HT1080 (cell line): ENCODE data around the gene SELENOO. TPM values are rescaled to one million over a fixed set of nuclear protein-coding genes. Genes with fewer than 3 reads are reported as not detected.

Experiments used
- DNase-seq: peaks from one replicate; pipeline ENCODE4 v3.0.0-alpha.2; 2015; ENCODE audit warnings: low read depth
- total RNA-seq: library from RNA; depleted of rRNA; stranded (reverse); fragments of >200 nt; shearing (Covaris generic); gene quantifications from 2 replicates; pipeline ENCODE4 v1.2.3, GENCODE V29; 2014

Gene SELENOO
- total RNA-seq, 1 experiment from 2014 or later = 49.1 TPM

- DNase-seq = peak; percentile 72
Observed at GRCh38 chr22:50252082-50253045, 51.6 kb downstream of the SELENOO start.

GRCh38 chr22:50253046-50253915, 52.5 kb downstream of the SELENOO start:
- DNase-seq = no peak

- DNase-seq = no peak
Observed at GRCh38 chr22:50253941-50254340, 53.1 kb downstream of the SELENOO start.

GRCh38 chr22:50255099-50255498, 54.3 kb downstream of the SELENOO start:
- no peak for DNase-seq

- DNase-seq = no peak
Observed at GRCh38 chr22:50255607-50256006, 54.8 kb downstream of the SELENOO start.

GRCh38 chr22:50256258-50256862, 55.5 kb downstream of the SELENOO start:
- DNase-seq = no peak

GRCh38 chr22:50257041-50257440, 56.2 kb downstream of the SELENOO start:
- DNase-seq = no peak

- DNase-seq = no peak
Observed at GRCh38 chr22:50257451-50258360, 56.9 kb downstream of the SELENOO start.

- no peak for DNase-seq
Observed at GRCh38 chr22:50258361-50259292, 57.8 kb downstream of the SELENOO start.

- DNase-seq = no peak
Observed at GRCh38 chr22:50259302-50259701, 58.5 kb downstream of the SELENOO start.

- DNase-seq = no peak
Observed at GRCh38 chr22:50260434-50260800, 59.6 kb downstream of the SELENOO start.

- peak; percentile 42 for DNase-seq
Observed at GRCh38 chr22:50260801-50261614, 60.2 kb downstream of the SELENOO start.

- DNase-seq = no peak
Observed at GRCh38 chr22:50261615-50262459, 61.0 kb downstream of the SELENOO start, which contains the start of gene MAPK12. TSS of gene MAPK12 (minus strand) at chr22:50261683. CDS start at chr22:50261509, 174 bp downstream.

GRCh38 chr22:50262460-50262911, 61.7 kb downstream of the SELENOO start:
- DNase-seq = peak; percentile 44

GRCh38 chr22:50262973-50263617, 62.3 kb downstream of the SELENOO start:
- DNase-seq = no peak

GRCh38 chr22:50264104-50264745, 63.4 kb downstream of the SELENOO start:
- DNase-seq = no peak
